Measurements from ENCODE around the gene IFI6.
A peak's percentile ranks its signal among the peaks of the same experiment; 100 is the strongest.
"Not testable (repeated sequence)": the region's sequence is repeated elsewhere in the genome, so short reads cannot be mapped to it uniquely, and the experiment has no call there.

Gene IFI6

DNA sequence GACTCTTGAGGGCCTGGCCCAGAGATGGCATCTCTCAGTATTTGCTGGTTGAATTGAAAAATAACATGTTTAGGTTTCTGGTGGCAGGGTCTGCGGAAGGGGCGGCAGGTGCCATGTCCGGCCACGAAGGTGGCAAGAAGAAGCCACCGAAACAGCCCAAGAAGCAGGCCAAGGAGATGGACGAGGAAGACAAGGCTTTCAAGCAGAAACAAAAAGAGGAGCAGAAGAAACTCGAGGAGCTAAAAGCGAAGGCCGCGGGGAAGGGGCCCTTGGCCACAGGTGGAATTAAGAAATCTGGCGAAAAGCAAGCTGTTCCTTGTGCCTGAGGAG is 22.7 kb downstream of the IFI6 start:
- DNase-seq: no peak

DNA sequence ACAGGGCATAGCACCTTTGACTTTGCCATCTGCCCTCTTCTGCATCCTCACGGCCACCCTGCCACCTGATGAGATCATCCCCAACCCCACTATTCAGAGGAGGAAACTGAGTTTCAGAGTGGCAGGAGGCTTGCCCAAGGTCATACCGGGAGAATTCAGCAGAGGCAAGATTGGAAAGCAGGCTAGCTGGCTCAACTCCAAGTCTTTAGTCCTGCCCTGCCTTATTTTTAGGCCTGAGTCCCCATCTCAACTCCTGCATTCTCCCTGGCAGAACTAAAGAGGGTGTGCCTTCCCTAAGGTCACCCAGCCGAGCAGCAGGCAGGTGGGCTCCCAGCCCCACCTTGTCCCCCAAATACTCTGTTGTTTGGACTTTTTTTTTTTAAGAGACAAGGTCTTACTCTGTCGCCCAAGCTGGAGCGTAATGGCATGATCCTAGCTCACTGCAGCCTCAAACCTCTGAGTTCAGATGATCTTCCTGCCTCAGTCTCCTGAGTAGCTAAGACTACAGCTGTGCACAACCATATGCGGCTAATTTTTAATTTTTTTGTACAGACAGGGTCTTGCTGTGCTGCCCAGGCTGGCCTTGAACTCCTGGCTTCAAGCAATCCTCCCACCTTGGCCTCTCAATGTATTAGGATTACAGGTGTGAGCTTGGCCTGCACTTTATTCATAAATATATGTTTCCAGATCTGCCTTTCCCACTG is 23.2 kb downstream of the IFI6 start:
- no peak for DNase-seq

DNA sequence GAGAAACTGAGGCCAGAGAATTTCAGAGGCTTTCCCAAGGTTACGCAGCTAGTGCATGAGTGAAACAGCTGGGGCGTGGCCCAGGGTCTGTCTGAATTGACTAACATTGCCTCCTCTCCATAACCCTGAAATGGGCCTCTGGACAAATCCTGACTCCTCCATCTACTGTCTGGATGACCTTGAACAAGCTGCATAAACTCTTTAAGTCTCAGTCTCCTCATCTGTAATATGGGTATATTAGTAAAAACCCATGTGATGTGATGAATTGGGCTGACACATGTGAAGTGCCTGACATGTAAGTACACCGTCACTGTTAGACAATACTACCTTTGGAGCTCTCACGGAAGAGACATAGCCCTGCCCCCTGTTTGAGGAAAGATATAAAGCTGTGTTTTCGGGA is 24.7 kb downstream of the IFI6 start:
- no peak for DNase-seq

DNA sequence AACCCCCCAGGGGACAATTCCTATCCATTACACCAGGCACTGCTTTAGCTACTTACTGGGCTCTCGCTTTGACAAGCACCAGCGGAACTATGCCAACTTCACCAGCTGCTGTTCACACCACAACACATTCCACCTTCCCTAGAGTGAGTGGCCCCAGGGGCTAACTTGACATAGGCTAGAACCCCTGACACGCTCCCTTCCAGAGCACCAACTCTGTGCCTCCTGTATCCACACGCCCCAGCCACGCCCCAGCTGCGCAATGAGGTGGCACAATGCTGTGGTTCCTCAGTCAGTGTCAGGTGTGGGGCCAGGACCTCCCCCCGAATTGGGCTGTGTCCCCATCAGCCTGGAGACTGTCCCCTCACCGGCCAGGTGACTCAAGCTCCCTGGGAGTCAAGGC is 25.3 kb downstream of the IFI6 start:
- DNase-seq: no peak

DNA sequence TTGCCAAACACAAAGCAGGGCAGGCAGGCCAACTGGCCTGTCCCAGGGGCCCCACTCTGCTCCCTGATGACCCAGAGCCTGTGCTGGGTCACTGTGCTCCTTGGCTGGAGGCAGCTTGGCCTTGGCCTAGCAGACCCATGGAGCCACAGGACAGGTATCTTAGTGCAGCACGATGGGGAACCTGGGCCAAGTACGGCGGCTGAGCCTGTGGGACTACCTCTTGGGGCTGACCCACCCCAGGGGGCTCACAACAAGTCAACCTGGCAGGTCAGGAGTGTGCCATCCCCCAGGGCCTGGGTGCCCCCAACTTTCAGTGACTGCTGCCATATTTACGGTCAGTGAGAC is 26.9 kb downstream of the IFI6 start:
- no peak for DNase-seq

DNA sequence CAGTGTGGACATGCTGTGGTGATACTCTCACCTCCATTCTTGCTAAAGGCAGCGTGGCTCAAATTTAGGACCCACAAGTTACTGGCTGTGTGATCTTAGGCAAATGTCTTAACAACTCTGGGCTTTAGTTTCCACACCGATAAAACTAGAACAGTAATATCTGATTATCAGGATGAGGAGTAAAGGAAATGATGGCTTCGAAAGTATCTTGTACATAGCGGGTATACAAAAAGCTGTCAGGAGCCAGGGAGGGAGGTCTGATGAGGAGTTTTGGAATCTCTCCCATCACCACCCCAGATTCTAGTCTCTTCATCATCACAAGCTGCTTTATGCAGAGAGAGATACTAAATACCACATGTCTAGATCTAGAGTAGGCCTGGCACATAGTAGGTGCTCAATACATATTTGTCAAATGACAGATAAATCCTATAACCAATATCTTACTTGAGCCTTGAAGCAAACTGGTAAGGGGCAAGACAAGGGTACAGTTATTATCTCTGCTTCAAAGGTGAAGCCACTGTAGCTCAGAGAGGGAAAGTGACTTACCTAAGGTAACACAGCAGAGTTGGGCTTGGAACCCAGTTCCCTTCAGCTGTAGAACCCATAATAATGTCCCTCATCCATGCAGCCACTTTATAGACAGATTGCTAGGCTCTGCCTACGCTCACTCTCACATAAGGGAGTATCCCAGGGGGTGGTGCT is 27.5 kb downstream of the IFI6 start:
- no peak for DNase-seq

DNA sequence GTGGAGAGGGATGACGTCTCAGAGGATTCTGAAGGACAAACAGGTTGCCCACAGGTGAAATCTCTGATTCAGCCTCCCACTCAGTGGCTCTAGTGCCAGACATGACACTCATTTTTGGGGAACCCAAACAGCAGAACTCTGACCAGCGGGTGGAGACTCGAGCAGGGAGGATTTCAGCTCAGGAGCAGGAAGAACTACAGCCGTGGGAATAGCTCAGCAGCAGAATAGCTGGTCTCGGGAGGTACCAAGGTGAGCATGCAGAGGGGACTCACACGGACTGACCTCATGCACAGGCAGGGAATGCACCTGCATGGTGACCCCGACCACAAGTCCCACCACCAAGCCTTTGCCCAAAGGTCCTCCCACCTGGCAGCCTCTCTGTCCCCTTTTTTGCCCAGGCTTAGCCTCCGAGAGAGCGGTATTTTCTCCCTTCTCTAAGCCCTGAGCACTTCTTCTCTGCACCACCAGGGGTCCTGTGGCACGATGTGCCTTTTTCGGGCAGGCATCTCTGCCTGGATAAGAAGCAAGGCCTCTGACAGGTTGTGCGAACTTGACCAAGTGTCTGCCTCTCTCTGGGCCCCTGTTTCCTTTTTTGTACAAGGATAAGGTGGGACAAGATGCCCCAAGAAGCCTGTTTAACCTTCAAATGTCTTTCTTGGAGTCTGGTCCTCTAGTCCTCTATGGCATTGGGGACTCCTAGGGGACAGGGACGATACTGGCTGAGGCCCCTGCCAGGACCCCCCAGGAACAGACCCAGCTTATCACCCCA is 28.2 kb downstream of the IFI6 start:
- peak in 1 of 2 experiments; percentile 27 for DNase-seq

DNA sequence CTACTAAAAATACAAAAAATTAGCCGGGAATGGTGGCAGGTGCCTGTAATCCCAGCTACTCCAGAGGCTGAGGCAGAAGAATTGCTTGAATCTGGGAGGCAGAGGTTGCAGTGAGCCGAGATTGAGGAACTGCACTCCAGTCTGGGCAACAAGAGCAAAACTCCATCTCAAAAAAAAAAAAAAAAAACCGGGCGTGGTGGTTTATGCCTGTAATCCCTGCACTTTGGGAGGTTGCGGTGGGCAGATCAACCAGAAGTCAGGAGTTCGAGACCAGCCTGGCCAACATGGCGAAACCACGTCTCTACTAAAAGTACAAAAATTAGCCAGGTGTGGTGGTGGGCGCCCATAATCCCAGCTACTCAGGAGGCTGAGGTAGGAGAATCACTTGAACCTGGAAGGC is 31.5 kb downstream of the IFI6 start:
- not testable (repeated sequence) for DNase-seq

DNA sequence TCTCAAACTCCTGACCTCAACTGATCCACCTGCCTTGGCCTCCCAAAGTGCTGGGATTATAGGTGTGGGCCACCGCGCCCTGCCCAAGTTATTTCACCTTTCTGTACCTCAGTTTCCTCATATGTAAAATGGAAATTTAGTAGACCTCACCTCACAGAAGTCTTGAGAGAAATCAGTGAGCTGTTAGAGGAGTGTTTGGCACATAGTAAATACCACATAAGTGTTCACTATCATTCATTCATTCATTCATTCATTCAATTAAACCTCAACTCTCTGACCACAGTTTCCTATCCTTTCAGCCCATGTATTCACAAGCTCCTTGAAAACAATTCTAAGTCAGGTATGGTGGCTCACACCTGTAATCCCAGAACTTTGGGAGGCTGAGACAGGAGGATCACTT is 33.2 kb downstream of the IFI6 start:
- DNase-seq: no peak

DNA sequence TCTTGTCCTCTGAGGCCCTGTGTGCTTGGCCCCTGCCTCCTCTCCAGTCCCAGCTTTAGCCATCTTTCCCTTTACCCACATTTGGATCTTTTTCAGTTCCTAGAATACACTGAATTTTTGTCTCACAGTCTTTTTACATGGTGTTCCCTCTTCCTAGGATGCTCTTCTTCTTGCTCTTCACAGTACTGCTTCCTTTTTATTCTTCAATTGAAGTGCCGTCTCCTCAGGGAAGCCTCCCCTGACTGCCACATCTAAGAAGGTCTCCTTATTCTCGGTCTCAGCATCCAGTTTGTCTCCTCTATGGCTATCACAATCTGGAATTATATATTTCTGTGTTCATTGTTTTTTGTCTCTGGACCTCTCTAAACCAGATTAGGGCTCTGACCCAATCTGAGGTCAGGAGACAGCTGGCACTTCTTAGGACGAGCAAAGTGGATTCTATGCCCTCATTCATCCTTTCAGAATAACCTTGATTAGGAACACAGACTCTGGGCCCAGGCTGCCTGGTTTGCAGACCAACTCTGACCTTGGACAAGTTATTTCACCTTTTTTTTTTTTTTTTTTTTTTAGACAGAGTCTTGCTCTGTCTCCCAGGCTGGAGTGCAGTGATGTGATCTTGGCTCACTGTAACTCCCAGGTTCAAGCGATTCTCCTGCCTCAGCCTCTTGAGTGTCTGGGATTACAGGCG is 33.8 kb downstream of the IFI6 start:
- DNase-seq: no peak

DNA sequence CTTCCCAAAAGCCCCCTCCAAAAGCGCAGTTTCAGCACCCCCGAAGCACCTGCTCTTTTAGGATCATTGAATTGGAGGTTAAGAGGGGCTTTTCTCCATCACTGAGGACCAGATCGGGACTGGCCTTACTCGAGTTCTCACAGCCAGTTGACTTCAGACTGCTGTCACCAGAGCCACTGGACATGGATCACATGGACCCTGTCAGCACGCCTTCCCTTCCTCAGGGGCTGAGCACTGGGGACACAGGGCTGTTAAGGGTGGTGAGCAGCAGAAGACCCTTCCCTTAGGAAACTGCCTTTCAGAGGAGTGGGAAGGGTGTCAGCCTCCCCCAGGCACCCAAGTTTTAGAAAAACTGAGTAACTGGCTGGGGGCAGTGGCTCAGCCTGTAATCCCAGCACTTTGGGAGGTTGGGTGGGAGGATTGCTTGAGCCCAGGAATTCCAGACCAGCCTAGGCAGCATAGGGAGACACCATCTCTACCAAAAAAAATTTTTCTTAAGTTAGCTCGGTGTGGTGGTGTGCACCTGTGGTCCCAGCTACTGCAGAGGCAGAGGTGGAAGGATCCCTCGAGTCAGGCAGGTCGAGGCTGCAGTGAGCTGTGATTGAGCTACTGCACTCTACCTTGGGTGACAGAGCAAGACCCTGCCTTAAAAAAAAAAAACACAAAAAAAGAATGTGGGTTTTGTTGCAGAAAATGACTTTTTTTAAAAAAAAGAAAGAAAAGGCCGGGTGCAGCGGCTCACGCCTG is 36.4 kb downstream of the IFI6 start:
- no peak for DNase-seq

DNA sequence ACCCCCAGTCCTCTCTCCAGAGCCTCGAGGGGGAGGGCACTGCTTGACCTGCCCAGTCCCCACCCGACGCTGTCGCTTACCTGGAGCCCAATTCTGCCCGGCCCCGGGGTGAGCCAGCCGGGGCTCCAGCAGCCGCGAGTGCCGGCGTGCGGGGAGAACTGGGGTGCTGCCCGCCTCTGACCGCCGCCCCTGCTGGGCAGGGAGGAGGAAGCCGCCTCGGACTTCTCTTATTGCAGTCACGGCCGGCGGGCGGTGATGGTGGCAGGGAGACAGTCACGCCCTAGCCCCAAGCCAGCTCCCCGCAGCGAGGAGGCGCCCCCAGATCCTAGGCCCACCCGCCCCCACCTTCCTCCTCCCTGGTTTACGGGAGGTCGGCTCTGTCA is 37.0 kb downstream of the IFI6 start, which contains the start of gene FGR:
TSS of gene FGR (minus strand) at position 201 of the 383 bp plus-strand sequence. CDS start 11,269 bp downstream, outside the sequence.
- no peak for DNase-seq

DNA sequence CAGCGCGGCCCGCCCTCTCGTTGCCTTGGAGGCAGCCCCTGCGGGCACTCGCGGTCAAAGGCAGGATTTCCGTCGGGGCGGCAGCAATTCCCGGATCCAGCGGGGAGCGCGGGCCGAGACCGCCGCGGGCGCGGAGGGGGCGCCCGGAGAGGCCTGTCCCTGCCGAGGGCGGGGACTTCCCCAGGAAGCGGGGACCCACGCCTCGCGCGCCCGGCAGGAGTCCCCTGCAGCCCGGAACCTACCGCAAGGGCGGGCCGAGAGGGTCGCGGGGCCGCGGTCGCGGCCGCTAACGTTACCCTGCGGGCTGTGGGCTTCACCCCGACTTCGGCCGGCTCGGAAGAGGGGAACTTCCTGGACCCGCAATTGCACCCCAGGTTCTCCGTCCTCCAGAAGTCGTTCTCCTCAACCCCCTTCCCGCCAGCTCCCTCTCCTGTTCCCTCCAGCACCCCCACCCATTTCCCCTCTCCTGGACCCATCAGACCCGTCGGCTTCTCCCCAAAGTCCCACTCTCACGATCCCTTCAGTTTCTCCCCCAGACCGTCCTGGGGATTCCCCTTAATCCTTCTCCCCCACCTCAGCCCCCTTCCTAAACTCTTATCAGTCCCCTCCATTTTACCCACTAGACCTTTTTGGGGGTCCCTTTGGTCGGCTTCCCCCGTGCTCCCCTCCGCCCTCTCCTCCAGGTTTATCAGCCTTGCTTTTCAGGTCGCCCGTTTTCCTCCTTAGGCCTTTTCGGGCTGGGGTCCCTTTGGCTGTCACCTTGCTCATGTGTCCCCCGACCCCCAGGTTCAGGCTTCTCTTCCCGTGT is 37.6 kb downstream of the IFI6 start:
- DNase-seq: no peak

DNA sequence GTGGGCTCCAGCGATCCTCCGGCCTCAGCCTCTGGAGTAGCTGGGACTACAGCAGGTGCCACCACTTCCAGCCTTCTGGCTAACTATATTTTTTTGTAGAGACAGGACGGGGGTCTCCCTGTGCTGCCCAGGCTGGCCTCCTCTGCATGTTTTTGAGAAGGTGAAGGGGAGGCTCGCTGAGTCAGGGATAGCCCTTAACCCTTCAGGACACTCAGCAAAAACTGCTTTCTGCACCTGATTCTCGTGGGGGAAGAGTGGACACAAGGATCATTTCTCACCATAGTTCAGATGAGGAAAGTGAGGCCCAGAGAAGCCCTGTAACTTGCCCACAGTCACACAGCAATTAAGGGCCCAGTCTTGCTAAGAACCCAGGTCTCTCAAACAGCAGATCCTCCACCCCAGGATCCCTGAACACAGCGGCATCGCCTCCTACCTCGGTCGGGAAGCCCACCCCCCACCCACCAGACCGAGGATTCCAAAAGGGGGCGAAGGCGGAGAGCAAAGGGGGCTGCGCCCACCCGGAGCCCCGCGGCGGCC is 38.3 kb downstream of the IFI6 start:
- DNase-seq: no peak

DNA sequence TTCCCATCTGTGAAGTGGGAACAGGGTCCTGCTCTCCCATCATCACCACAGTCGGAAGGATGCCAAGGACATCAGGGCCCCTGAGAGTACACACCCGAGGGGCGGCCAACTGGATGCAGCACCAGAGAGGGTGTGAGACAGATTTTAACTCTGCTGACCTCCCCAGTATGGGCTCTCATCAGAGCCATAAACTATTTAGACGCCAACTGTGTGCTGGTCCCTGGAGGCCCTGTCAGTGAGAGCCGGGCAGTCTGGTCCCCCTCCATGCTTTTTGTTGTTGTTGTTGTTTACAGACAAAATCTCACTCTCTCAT is 38.7 kb downstream of the IFI6 start:
- DNase-seq: no peak

DNA sequence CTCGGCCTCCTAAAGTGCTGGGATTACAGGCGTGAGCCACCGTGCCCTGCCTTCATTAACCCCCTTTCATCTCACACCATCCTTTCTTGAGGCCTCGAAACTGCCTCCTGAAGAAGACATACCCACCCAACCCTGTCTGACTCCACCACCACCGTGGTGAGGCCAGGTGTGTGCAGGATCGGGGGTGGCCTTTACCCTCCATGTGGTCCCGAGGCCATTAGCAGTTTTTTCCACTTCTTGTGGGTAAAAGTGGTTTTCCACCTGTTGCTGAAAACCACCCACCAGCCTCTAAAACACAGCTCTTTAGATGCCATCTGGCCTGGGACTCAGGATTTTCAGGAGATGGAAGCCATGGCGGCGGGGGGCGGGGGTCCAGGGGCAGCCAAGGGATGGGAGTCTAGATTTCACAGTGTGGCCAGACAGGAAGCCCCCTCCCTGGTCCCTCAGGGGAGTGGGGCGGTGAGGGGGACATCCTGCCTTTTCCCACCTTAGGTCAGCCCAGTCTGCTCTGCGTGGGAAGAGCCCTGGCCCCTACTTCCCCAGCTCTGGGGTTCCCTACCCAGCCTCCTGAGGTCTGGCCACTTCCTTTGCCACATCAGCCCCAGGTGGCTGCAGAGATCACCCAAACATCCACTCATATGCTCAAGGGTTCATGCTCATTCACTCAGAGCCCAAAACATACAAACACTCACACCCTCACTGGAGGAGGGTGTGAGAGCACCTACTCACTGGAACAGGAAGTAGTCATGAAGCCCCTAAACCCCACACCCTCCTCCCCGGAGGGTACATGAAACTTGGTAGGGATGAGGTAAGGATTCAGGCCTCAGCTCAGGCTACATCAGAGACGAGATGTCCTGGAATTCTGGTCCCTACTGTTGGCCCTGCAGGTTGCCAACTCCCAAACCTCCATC is 39.4 kb downstream of the IFI6 start:
- no peak for DNase-seq

DNA sequence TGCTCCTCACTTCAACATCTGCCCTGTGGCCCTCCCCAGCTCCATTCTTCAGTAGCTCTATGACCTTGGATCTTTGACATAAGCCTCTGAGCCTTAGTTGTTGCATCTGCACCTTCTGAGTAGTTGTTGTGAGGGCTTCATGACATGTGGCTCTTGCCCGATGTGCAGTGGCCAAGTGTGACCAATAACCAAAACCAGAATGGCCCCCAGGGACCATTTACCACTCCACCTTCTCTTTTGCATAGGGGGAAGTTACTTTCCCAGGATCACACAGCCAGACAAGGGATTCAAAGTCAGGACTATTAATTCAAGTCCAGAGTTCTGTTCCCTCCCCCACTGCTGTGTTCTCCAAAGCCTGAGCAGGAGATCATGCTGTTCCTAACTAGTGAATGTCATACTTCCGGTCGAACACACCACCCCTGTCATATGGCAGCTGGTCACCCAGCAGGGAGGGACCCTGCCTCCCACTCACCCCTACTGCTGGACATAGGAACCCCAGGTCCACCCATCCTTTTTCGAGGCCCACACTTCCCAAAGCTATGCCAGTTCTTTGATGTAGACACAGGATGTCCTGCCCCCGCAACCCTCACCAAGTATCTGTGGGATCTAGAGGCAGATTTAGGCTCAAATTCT is 41.0 kb downstream of the IFI6 start:
- no peak for DNase-seq

DNA sequence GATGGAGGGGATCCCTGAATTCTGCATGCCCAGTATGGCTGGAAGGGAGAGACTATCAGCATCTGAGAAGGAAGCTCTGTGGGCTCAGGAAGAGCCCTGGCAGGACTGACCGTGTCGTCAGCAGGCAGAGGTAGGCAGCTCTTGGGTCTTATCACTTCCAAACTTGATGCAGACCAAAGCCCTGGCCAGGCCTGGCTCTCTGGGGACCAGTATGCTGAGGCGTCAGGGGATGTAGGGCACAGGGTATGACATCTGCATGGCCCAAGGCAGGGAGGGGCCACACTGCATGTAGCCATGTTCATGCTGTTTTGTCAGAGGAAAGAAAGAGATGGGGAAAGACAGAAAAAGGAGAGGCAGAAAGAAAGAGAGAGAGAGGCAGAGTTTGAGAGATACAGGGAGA is 43.3 kb downstream of the IFI6 start:
- no peak for DNase-seq

DNA sequence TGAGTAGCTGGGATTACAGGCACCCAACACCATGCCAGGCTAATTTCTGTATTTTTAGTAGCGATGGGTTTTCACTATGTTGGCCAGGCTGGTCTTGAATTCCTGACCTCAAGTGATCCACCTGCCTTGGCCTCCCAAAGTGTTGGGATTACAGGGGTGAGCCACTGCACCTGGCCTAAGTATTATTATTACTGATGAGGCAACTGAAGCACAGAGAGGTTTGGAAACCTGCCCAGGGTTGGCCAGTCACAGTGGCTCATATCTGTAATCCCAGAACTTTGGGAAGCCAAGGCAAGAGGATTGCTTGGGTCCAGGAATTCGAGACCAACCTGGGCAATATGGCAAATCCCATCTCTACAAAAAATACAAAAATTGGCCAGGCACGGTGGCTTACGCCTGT is 44.3 kb downstream of the IFI6 start:
- not testable (repeated sequence) for DNase-seq

DNA sequence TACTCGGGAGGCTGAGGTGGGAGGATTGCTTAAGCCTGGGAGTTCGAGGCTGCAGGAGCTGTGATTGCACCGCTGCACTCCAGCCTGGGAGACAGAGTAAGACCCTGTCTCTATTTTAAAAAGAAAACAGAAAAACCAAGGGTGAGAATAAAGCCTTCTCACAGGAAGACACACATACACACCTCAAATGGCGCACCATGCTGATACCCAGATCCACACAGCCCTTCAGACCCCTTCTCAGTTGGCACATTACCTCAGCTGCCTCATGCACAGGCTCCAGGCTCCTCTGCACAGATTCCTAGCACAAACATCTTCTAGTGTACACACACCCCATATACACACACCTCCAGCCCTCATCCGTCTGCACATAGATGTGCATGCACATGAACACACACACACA is 44.9 kb downstream of the IFI6 start:
- DNase-seq: no peak
